ENCODE measurements around the gene DPP6.

The DPP6 gene

DNA sequence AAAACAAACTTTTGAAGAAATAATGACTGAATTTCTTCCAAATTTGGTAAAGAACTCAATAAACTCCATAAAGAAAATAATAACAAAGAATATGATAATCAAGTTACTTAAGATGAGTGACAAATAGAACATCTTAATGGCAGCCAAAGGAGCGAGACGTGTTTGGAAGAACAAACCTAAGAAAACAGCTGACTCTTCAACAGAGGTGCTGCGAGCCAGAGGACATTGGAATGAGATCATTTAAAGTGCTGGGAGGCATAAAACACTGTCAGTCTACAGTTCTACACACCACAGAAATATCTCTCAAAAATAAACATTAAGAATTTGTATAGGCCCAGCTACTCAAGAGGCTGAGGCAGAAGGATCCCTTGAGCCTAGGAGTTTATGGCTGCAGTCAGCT lies 507.3 kb downstream of the DPP6 start:
- H3K27ac ChIP-seq = no peak overlapping the region
- no peaks in the 10 kb centered on the region for H3K4me1 ChIP-seq (ENCODE audit: control insufficient read depth in 1 of 2, insufficient read depth in 1 of 2, low read depth in 1 of 2, low read length in 1 of 2)
- H3K9me3 ChIP-seq = no peaks in the 10 kb centered on the region
- TF ChIP-seq, protein P1, sequence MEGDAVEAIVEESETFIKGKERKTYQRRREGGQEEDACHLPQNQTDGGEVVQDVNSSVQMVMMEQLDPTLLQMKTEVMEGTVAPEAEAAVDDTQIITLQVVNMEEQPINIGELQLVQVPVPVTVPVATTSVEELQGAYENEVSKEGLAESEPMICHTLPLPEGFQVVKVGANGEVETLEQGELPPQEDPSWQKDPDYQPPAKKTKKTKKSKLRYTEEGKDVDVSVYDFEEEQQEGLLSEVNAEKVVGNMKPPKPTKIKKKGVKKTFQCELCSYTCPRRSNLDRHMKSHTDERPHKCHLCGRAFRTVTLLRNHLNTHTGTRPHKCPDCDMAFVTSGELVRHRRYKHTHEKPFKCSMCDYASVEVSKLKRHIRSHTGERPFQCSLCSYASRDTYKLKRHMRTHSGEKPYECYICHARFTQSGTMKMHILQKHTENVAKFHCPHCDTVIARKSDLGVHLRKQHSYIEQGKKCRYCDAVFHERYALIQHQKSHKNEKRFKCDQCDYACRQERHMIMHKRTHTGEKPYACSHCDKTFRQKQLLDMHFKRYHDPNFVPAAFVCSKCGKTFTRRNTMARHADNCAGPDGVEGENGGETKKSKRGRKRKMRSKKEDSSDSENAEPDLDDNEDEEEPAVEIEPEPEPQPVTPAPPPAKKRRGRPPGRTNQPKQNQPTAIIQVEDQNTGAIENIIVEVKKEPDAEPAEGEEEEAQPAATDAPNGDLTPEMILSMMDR (IDR thresholded peaks at IDR 0.05) = no peak
- no peak overlapping the region for H3K4me3 ChIP-seq (ENCODE audit: low read depth in 1 of 2, low read length in 1 of 2)
- H3K36me3 ChIP-seq = no peaks in the 10 kb centered on the region
- H3K27me3 ChIP-seq = no peaks in the 10 kb centered on the region

GRCh38 chr7:154564676-154565075 lies 512.5 kb downstream of the DPP6 start:
- H3K27ac ChIP-seq = no peak overlapping the region
- H3K27me3 ChIP-seq = no peaks in the 10 kb centered on the region
- H3K4me1 ChIP-seq (ENCODE audit: control insufficient read depth in 1 of 2, insufficient read depth in 1 of 2, low read depth in 1 of 2, low read length in 1 of 2) = no peaks in the 10 kb centered on the region
- no peaks in the 10 kb centered on the region for H3K36me3 ChIP-seq
- TF ChIP-seq, protein P1 (IDR thresholded peaks at IDR 0.05) = no peak
- H3K9me3 ChIP-seq = no peaks in the 10 kb centered on the region
- H3K4me3 ChIP-seq (ENCODE audit: low read depth in 1 of 2, low read length in 1 of 2) = no peak overlapping the region

DNA sequence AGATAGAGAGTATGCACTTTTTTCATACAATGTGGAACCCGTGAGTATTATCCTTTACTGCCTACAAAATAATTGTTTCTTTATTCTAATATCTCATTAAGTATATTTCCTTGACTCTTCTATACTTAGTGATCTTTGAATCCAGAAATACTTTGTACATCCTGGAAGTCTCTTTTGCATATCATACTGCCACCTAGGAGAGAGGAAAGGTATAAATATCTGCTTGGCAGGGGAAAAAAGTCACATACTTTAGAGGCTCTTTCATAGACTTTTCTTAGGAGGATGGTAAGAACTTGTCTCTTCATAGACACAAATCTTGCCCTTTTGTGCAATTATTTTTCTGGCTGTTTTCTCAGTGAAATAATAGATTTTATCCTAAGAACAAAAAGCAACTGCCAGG lies 514.7 kb downstream of the DPP6 start:
- TF ChIP-seq, protein P1 (IDR thresholded peaks at IDR 0.05) = no peak
- H3K27me3 ChIP-seq = no peaks in the 10 kb centered on the region
- H3K4me1 ChIP-seq (ENCODE audit: control insufficient read depth in 1 of 2, insufficient read depth in 1 of 2, low read depth in 1 of 2, low read length in 1 of 2) = no peaks in the 10 kb centered on the region
- H3K36me3 ChIP-seq = no peaks in the 10 kb centered on the region
- H3K9me3 ChIP-seq = no peaks in the 10 kb centered on the region
- no peak overlapping the region for H3K4me3 ChIP-seq (ENCODE audit: low read depth in 1 of 2, low read length in 1 of 2)
- H3K27ac ChIP-seq = no peak overlapping the region

GRCh38 chr7:154568346-154568745 lies 516.1 kb downstream of the DPP6 start:
- Histone ChIP-seq H3K27ac (no peak overlapping the region), H3K36me3 (no peaks in the 10 kb centered on the region), H3K27me3 (no peaks in the 10 kb centered on the region), H3K4me3 (ENCODE audit: low read depth in 1 of 2, low read length in 1 of 2) (no peak overlapping the region), H3K4me1 (ENCODE audit: control insufficient read depth in 1 of 2, insufficient read depth in 1 of 2, low read depth in 1 of 2, low read length in 1 of 2) (no peaks in the 10 kb centered on the region), H3K9me3 (no peaks in the 10 kb centered on the region)
- TF ChIP-seq, protein P1 (IDR thresholded peaks at IDR 0.05) = no peak

- Histone ChIP-seq H3K9me3 (peaks cover 3% of the 10 kb centered on the region), H3K27me3 (no peaks in the 10 kb centered on the region), H3K4me3 (ENCODE audit: low read depth in 1 of 2, low read length in 1 of 2) (no peak overlapping the region), H3K4me1 (ENCODE audit: control insufficient read depth in 1 of 2, insufficient read depth in 1 of 2, low read depth in 1 of 2, low read length in 1 of 2) (no peaks in the 10 kb centered on the region), H3K27ac (no peak overlapping the region), H3K36me3 (no peaks in the 10 kb centered on the region)
- TF ChIP-seq, protein P1 (IDR thresholded peaks at IDR 0.05) = no peak
Observed at GRCh38 chr7:154569916-154570315, 517.7 kb downstream of the DPP6 start.

- H3K4me1 ChIP-seq (ENCODE audit: control insufficient read depth in 1 of 2, insufficient read depth in 1 of 2, low read depth in 1 of 2, low read length in 1 of 2) = no peaks in the 10 kb centered on the region
- H3K36me3 ChIP-seq = no peaks in the 10 kb centered on the region
- no peaks in the 10 kb centered on the region for H3K27me3 ChIP-seq
- no peak overlapping the region for H3K4me3 ChIP-seq (ENCODE audit: low read depth in 1 of 2, low read length in 1 of 2)
- peaks cover 4% of the 10 kb centered on the region for H3K9me3 ChIP-seq
- TF ChIP-seq, protein P1 (IDR thresholded peaks at IDR 0.05) = no peak
- H3K27ac ChIP-seq = no peak overlapping the region
Observed at GRCh38 chr7:154571772-154572171, 519.6 kb downstream of the DPP6 start.

Measured in neutrophil (primary cell).